Motor neuron (in vitro differentiated cells): Measurements from ENCODE around the gene SYNJ2BP. TPM values are rescaled to one million over a fixed set of nuclear protein-coding genes. Genes with fewer than 3 reads are reported as not detected.
"Not testable (repeated sequence)": the region's sequence is repeated elsewhere in the genome, so short reads cannot be mapped to it uniquely, and the experiment has no call there.

Experiments
- ATAC-seq, 8 experiments: fragments of 200-7000 bp; cut with Tn5 transposase; replicated peaks in 6 of 8; 2 replicates each; pipeline ENCODE4 v1.8.0; 2021; ENCODE audit warnings: mild to moderate bottlenecking in 8 of 8, moderate library complexity in 8 of 8
- H3K27ac ChIP-seq, 2 donors: fragments of 250-450 bp; sonication (Bioruptor Pico); 2 replicates each; pipeline ENCODE4 v1.9.0; 2021; ENCODE audit warnings: antibody characterized with exemption in 2 of 2, mild to moderate bottlenecking in 2 of 2, moderate library complexity in 1 of 2
- H3K4me1 ChIP-seq, 2 donors: fragments of 250-450 bp; sonication (Bioruptor Pico); replicated peaks in 1 of 2; 2 replicates each; pipeline ENCODE4 v1.6.1; 2021; ENCODE audit warnings: antibody characterized with exemption in 2 of 2, mild to moderate bottlenecking in 2 of 2, moderate library complexity in 1 of 2
- H3K4me3 ChIP-seq, 5 donors: fragments of 250-450 bp; sonication (Bioruptor Pico); 2 replicates each; pipeline ENCODE4 v1.9.0; 2021; ENCODE audit warnings: antibody characterized with exemption in 5 of 5, mild to moderate bottlenecking in 5 of 5, moderate library complexity in 4 of 5
- WGBS, 10 experiments: fragments of 450-650 bp; shearing (Covaris generic); methylation state at CpG; one replicate each; pipeline ENCODE4 v1.0.0; 2022; 5-methylcytosine and 5-hydroxymethylcytosine counted together
- in situ Hi-C, 9 experiments: fragments of 400-800 bp; cut with MboI; loops; one replicate each; pipeline ENCODE4 v1.15.0; 2021; ENCODE audit warnings: low sequenced_read_pairs in 9 of 9, low pct_unique_long_range_greater_than_20kb in 2 of 9; ENCODE audit not compliant: unreplicated experiment in 9 of 9
- total RNA-seq, 8 experiments: library from RNA; unstranded; fragments of 300-600 nt; gene quantifications; 2 replicates each; pipeline versions ENCODE4 v1.2.3 to v1.2.4, GENCODE V29; 2022

SYNJ2BP gene, protein sequence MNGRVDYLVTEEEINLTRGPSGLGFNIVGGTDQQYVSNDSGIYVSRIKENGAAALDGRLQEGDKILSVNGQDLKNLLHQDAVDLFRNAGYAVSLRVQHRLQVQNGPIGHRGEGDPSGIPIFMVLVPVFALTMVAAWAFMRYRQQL
- total RNA-seq = 10 to 100 TPM; 14.2 to 27.2 (median 19.8) TPM

DNA sequence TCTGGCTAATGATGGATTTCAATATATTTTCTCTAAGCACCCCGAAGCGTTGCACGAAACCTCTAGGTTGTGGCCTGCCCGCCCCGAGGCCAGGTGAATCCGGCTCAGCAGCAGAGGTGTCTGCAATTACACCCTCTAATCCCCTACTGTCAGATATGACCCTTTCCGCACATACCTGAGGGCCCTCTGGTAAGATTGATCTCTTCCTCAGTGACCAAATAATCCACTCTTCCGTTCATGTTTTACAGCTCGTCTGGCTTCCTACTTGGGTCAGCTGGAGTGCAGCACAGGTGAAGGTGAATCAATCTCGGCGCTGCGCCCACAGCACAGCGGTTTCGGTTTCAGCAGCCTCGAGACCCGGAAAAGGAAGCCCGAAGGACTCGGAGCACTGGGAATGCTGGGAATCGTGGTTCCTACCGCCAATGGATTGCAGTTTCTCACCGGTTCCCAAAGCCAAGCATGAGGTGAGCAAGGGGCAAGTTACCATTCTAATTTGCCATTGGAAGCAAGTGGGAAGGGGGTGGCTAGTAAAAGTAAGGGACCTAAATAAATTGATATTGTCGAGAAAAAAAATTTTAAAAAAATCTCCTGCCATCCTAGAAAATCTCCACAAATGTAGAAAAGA lies at the start of gene SYNJ2BP:
Gene SYNJ2BP (minus strand): TSS at position 366 of the 625 bp plus-strand sequence. CDS start 127 bp downstream, at position 239.
- Histone ChIP-seq H3K27ac (peak within 1 kb of the TSS; percentile 17 to 40), H3K4me1 (peaks cover 2 to 8% of the 10 kb centered on the region in 2 donors), H3K4me3 (peak within 1 kb of the TSS; percentile 60 to 95 (median 86))
- 0 to 25% (median 2%) methylated on average over 1 to 18 of the region's 22 CpGs; no CpG with 5 or more reads in 1 of the 10 experiments for WGBS, 10 experiments
- in situ Hi-C loops = no loop called here
- peak; percentile 90 to 99 (median 94) for ATAC-seq

- Histone ChIP-seq H3K27ac (no peak overlapping the region), H3K4me1 (no peaks in the 10 kb centered on the region), H3K4me3 (no peak overlapping the region)
- ATAC-seq = no peak
- in situ Hi-C loops = no loop called here
- 0 to 100% (median 83%) methylated on average over 1 of the region's 1 CpG; no CpG with 5 or more reads in 4 of the 10 experiments for WGBS, 10 experiments
Measured at GRCh38 chr14:70454731-70455130, 37.8 kb upstream of the SYNJ2BP start.

DNA sequence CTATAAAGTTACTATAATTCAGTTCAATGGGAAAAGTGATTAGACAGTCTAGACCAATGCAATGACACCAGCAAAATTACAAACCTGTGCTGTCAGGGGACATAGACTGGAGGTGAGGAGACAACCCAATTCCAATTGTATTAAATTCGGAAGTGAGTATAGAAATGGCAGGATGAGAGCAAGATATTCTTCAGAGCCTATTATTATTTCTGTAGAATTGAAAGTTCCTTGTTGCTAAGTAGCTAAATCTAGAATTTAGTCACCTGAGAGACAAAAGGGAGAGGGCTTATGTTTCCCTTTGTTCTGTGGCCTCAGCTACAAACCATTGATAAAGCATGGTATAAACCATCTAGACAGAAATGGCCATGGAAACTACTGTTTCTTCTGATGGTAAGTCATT lies 35.0 kb upstream of the SYNJ2BP start, which contains the start of gene ADAM21:
Gene ADAM21 (plus strand): TSS at position 301 of the 400 bp plus-strand sequence. CDS start 5,326 bp downstream, outside the sequence.
- H3K4me3 ChIP-seq = no peak within 1 kb of the TSS
- in situ Hi-C loops = no loop called here
- 0 to 90% (median 78%) methylated on average over 1 of the region's 1 CpG; no CpG with 5 or more reads in 3 of the 10 experiments for WGBS, 10 experiments
- no peaks in the 10 kb centered on the region for H3K4me1 ChIP-seq
- no peak within 1 kb of the TSS for H3K27ac ChIP-seq
- ATAC-seq = no peak

DNA sequence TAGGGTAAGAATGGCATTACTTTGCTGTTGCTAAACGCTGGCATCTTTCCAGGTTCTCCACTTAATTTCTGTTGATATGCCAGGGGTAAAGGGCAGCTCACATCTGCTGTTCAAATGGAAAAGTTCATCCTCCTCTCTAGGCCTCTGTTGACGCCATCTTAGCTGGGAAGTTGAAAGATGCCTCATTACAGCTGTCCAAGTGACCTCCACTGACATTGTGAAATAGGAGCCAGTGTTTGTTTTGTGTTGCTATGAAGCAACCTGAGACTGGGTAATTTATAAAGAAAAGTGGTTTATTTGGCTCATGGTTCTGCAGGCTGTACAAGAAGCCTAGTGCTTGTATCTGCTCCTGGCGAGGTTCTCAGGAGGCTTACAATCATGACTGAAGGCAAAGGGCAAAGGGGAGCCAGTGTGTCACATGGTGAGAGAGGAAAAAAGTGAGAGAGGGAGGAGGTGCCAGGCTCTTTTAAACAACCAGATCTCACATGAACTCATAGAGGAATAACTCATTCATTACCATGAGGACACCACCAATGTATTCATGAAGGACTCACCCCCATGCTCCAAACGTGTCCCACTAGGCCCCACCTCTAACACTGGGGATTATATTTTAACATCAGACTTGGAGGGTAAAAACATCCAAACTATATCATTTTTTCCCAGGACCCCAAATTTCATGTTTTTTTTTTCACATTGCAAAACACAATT lies 31.9 kb upstream of the SYNJ2BP start:
- WGBS, 10 experiments = 36 to 82% (median 60%) methylated on average over 2 to 4 of the region's 4 CpGs; no CpG with 5 or more reads in 3 of the 10 experiments

DNA sequence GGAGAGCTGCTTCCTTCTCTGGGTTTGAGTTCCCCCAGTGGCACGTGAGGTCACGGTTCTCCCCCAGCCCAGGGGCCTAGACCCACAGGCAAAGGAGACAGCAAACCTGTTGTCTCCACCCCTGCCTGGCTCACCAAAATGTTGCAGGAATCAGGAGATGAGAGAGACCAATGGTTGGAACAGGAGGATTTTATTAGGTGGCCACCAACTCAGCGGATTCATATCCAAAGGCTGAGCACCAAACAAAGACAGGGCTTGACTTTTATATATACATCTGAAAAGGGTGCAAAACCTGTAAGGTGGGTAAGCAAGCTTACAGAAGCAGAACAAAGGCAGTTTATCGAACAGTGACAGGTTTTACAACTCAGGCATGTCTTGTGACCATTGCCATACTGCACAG lies 25.9 kb upstream of the SYNJ2BP start:
- 7 to 97% (median 56%) methylated on average over 1 to 4 of the region's 4 CpGs; no CpG with 5 or more reads in 2 of the 10 experiments for WGBS, 10 experiments
- no peak overlapping the region for H3K27ac ChIP-seq
- in situ Hi-C loops = no loop called here
- H3K4me1 ChIP-seq = no peaks in the 10 kb centered on the region
- no peak for ATAC-seq
- H3K4me3 ChIP-seq = no peak overlapping the region

More for the DNA sequence above, 31.9 kb upstream of the SYNJ2BP start:
- ATAC-seq = peak in 2 of 8 experiments; percentile 84 to 89
- no peaks in the 10 kb centered on the region for H3K4me1 ChIP-seq
- no peak overlapping the region for H3K27ac ChIP-seq
- in situ Hi-C loops = no loop called here
- no peak overlapping the region for H3K4me3 ChIP-seq

GRCh38 chr14:70441641-70442040 lies 24.8 kb upstream of the SYNJ2BP start:
- H3K4me1 ChIP-seq = no peaks in the 10 kb centered on the region
- H3K27ac ChIP-seq = no peak overlapping the region
- in situ Hi-C loops = no loop called here
- 5 to 83% (median 68%) methylated on average over 1 to 3 of the region's 3 CpGs; no CpG with 5 or more reads in 3 of the 10 experiments for WGBS, 10 experiments
- ATAC-seq = no peak
- H3K4me3 ChIP-seq = no peak overlapping the region

GRCh38 chr14:70436867-70437266 lies 20.0 kb upstream of the SYNJ2BP start:
- no peak overlapping the region for H3K4me3 ChIP-seq
- ATAC-seq = no peak
- WGBS, 10 experiments = 6 to 60% (median 18%) methylated on average over 1 to 4 of the region's 4 CpGs; no CpG with 5 or more reads in 3 of the 10 experiments
- H3K27ac ChIP-seq = no peak overlapping the region
- in situ Hi-C loops = no loop called here
- H3K4me1 ChIP-seq = no peaks in the 10 kb centered on the region

GRCh38 chr14:70426555-70426954 lies 9.7 kb upstream of the SYNJ2BP start:
- H3K4me3 ChIP-seq, ATAC-seq, H3K27ac ChIP-seq, in situ Hi-C loops, H3K4me1 ChIP-seq: not testable (repeated sequence)
- 58 to 100% (median 90%) methylated on average over 1 to 4 of the region's 4 CpGs; no CpG with 5 or more reads in 7 of the 10 experiments for WGBS, 10 experiments

- ATAC-seq = no peak
- Histone ChIP-seq H3K4me3 (no peak overlapping the region), H3K4me1 (no peaks in the 10 kb centered on the region), H3K27ac (no peak overlapping the region)
- WGBS, 10 experiments = 0 to 33% (median 0%) methylated on average over 1 of the region's 1 CpG; no CpG with 5 or more reads in 4 of the 10 experiments
- in situ Hi-C loops = no loop called here
Measured at GRCh38 chr14:70425354-70425753, 8.5 kb upstream of the SYNJ2BP start.

GRCh38 chr14:70422538-70422937 lies 5.6 kb upstream of the SYNJ2BP start:
- ATAC-seq = no peak
- Histone ChIP-seq H3K27ac (no peak overlapping the region), H3K4me3 (no peak overlapping the region), H3K4me1 (no peaks in the 10 kb centered on the region)
- in situ Hi-C loops = no loop called here
- WGBS, 10 experiments = 68 to 100% (median 92%) methylated on average over 1 to 2 of the region's 2 CpGs; no CpG with 5 or more reads in 3 of the 10 experiments

DNA sequence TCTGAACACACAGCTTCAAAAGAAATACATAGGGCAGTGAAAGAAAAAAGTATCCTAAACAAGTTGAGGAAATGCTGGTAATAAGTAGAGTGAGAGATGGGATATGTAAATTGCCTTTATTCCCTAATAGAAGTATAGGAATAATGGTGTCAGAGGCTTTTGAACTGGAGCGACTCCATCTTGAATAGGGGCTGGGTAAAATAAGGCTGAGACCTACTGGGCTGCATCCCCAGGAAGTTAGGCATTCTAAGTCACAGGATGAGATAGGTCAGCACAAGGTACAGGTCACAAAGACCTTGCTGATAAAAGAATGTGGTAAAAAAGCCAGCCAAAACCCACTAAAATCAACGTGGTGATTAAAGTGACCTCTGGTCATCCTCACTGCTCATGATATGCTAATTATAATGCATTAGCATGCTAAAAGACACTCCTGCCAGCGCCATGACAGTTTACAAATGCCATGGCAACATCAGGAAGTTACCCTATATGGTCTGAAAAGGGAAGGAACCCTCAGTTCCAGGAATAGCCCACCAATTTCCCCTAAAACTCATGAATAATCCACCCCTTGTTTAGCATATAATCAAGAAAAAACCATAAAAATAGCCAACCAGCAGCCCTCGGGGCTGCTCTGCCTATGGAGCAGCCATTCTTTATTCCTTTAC lies 2.5 kb upstream of the SYNJ2BP start:
- in situ Hi-C loops = not testable (repeated sequence)
- ATAC-seq = peak in 2 of 8 experiments; percentile 11 to 42

DNA sequence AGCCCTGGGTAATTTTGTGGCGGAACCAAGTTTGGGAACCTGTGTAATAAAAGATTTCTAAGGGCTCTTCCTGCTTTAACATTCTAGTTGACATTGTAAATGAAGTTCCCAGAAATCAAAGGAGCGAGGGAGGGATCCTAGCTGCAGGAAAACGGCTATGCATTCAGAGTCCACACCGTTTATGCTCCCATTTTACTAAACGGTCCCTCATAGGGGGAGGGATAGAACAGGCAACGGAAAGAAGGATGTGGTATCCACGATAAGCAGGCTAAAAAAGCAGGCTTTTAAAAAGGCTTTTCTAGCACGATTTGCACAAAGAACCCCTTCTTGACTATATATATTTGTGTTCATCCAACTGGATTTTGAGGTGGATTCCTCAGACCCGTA lies 559 bp downstream of the SYNJ2BP start:
- Histone ChIP-seq H3K27ac (peak overlapping the region; percentile 17 to 40), H3K4me3 (peak overlapping the region; percentile 60 to 95 (median 86)), H3K4me1 (peaks cover 2 to 8% of the 10 kb centered on the region in 2 donors)
- peak; percentile 36 to 72 (median 48) for ATAC-seq
- WGBS, 10 experiments = 0 to 10% (median 0%) methylated on average over 2 to 9 of the region's 9 CpGs; no CpG with 5 or more reads in 1 of the 10 experiments
- in situ Hi-C loops = no loop called here

More for the DNA sequence above, 2.5 kb upstream of the SYNJ2BP start:
- 0 to 74% (median 35%) methylated on average over 1 to 4 of the region's 4 CpGs; no CpG with 5 or more reads in 2 of the 10 experiments for WGBS, 10 experiments
- H3K4me3 ChIP-seq, H3K27ac ChIP-seq, H3K4me1 ChIP-seq: not testable (repeated sequence)
